GM18861 (cell line): ENCODE data around the gene OR2Y1.
"Not testable (repeated sequence)": the region's sequence is repeated elsewhere in the genome, so short reads cannot be mapped to it uniquely, and the experiment has no call there.

Experiments
- ATAC-seq: cut with Tn5 transposase; IDR thresholded peaks from one replicate; pipeline ENCODE4 v1.9.1; 2021; ENCODE audit not compliant: unreplicated experiment

Gene OR2Y1

GRCh38 chr5:180739958-180740357, at the start of gene OR2Y1:
TSS of gene OR2Y1 (minus strand) at chr5:180740058. CDS start at chr5:180740058, 0 bp downstream.
- ATAC-seq = no peak

- not testable (repeated sequence) for ATAC-seq
These were observed 49.0 kb upstream of the OR2Y1 start for GRCh38 chr5:180788651-180789410.

GRCh38 chr5:180787711-180788431, 48.0 kb upstream of the OR2Y1 start:
- no peak for ATAC-seq

- ATAC-seq = no peak
These were observed 46.9 kb upstream of the OR2Y1 start for GRCh38 chr5:180786531-180787398.

- no peak for ATAC-seq
These were observed 46.0 kb upstream of the OR2Y1 start for GRCh38 chr5:180785794-180786221.

- no peak for ATAC-seq
These were observed 45.4 kb upstream of the OR2Y1 start for GRCh38 chr5:180785121-180785781.

- ATAC-seq = peak; percentile 78
These were observed 44.7 kb upstream of the OR2Y1 start for GRCh38 chr5:180784497-180785097.

GRCh38 chr5:180783340-180784052, 43.6 kb upstream of the OR2Y1 start:
- no peak for ATAC-seq

GRCh38 chr5:180782748-180783147, 42.9 kb upstream of the OR2Y1 start:
- no peak for ATAC-seq

- not testable (repeated sequence) for ATAC-seq
These were observed 42.1 kb upstream of the OR2Y1 start for GRCh38 chr5:180781900-180782326.

GRCh38 chr5:180779985-180780610, 40.2 kb upstream of the OR2Y1 start:
- no peak for ATAC-seq

- ATAC-seq = no peak
These were observed 37.6 kb upstream of the OR2Y1 start for GRCh38 chr5:180777475-180777874.

- ATAC-seq = no peak
These were observed 36.5 kb upstream of the OR2Y1 start for GRCh38 chr5:180776376-180776775.

GRCh38 chr5:180775624-180776023, 35.8 kb upstream of the OR2Y1 start:
- no peak for ATAC-seq

GRCh38 chr5:180771839-180772238, 32.0 kb upstream of the OR2Y1 start:
- ATAC-seq = no peak

GRCh38 chr5:180769821-180770220, 30.0 kb upstream of the OR2Y1 start:
- no peak for ATAC-seq

- ATAC-seq = no peak
These were observed 15.7 kb upstream of the OR2Y1 start for GRCh38 chr5:180755601-180756000.

GRCh38 chr5:180744253-180744652, 4.4 kb upstream of the OR2Y1 start:
- no peak for ATAC-seq

GRCh38 chr5:180742727-180743126, 2.9 kb upstream of the OR2Y1 start:
- no peak for ATAC-seq
